NT2/D1 (cell line): ENCODE results near the gene SLC52A3.

Experiments
- SUZ12 ChIP-seq: IDR thresholded peaks from 2 replicates; pipeline ENCODE4 v1.6.1; 2011; ENCODE audit not compliant: insufficient read length, insufficient read depth; ENCODE audit errors: extremely low read depth
- YY1 ChIP-seq: IDR thresholded peaks from 2 replicates; pipeline ENCODE4 v1.6.1; 2011; ENCODE audit not compliant: insufficient read length, insufficient read depth

DNA sequence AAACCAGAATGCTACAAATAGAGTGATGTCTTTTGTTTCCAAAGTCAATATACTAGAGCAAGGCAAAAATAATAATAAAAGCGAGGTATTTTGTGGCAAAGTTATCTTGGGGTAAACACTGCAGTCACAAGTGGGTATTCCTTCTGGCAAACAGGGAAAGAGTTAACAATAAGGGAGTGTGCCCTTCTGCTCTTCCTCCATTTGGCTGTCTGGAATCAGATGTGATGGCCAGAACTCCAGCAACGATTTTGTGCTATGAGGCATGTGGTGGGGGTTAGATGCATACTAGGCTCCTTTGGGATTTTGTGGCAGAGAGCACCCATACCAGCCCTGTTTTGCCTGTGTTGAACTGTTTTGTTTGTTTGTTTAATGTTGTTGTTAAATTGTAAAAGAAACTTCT lies 2.4 kb upstream of the SLC52A3 start:
- no peak for TF ChIP-seq SUZ12
- no peak for TF ChIP-seq YY1
